ENCODE measurements around the gene APOBEC3H.

GRCh38 chr22:39129081-39129480 is 32.0 kb downstream of the APOBEC3H start:
- no peak for TF ChIP-seq CTCF (conservative IDR thresholded peaks at IDR 0.05; ENCODE audit: low read depth, low read length)
- no peak for TF ChIP-seq EZH2phosphoT487 (IDR thresholded peaks at IDR 0.05; ENCODE audit: borderline replicate concordance, low read length)
- no peak for TF ChIP-seq EZH2 (IDR thresholded peaks at IDR 0.05; ENCODE audit: low read length, unreplicated experiment)

All from PC-3 (cell line).